Measurements from ENCODE around the gene MAN2A2. TPM values are rescaled to one million over a fixed set of nuclear protein-coding genes. Genes with fewer than 3 reads are reported as not detected.

The MAN2A2 gene
- total and polyA plus RNA-seq, 2 of the 8 experiments (the other 6 are each of a cell fraction or from before 2014, with no cell fraction given): 23.1 to 29.7 TPM

- 70% methylated on average over 20 of the region's 20 CpGs; no CpG with 5 or more reads in 1 of the 2 experiments for WGBS, 2 experiments (ENCODE audit: extremely low coverage in 1 of 2, insufficient coverage in 1 of 2, insufficient read length in 1 of 2, insufficient replicate concordance in 2 of 2, low coverage in 1 of 2, low lambda C conversion rate in 2 of 2, missing lambda C conversion rate in 1 of 2)
Measured at GRCh38 chr15:90955624-90956273, 52.6 kb downstream of the MAN2A2 start.

More at GRCh38 chr15:90955624-90956273, 52.6 kb downstream of the MAN2A2 start:
- peaks cover 0 to 15% (median 8%) of the 10 kb centered on the region in 4 experiments; a peak in 6 of 7 replicates for H3K4me1 ChIP-seq (replicated peaks in 1 of 4; ENCODE audit: control insufficient read depth in 3 of 4, insufficient read depth in 4 of 4, low read length in 3 of 4)
- peaks cover 1 to 7% of the 10 kb centered on the region in 2 experiments for H4K20me1 ChIP-seq (replicated peaks in 1 of 2; ENCODE audit: control insufficient read depth in 1 of 2, insufficient read depth in 2 of 2, low read length in 2 of 2)
- H2BK20ac ChIP-seq (ENCODE audit: low read length): no peak overlapping the region
- no peak for FAIRE-seq
- no peak overlapping the region for H3K18ac ChIP-seq (ENCODE audit: extremely low read depth, low read length)
- H3K14ac ChIP-seq (ENCODE audit: insufficient read length): no peak overlapping the region
- peaks cover 0 to 22% (median 17%) of the 10 kb centered on the region in 4 experiments; a peak in 6 of 8 replicates for H3K36me3 ChIP-seq (ENCODE audit: control insufficient read depth in 2 of 4, insufficient read depth in 4 of 4, low read length in 3 of 4)
- H2BK15ac ChIP-seq (ENCODE audit: low read length): no peak overlapping the region
- DNase-seq (ENCODE audit: low read depth in 1 of 2, low spot score in 2 of 2): no peak
- no peak overlapping the region for H4K5ac ChIP-seq (ENCODE audit: insufficient read length, low read depth, low read length)
- no peak overlapping the region; the same call in 1 of the 2 replicates for H4K8ac ChIP-seq (ENCODE audit: extremely low read depth, insufficient read depth, low read length)
- no peaks in the 10 kb centered on the region for H3K9me3 ChIP-seq (ENCODE audit: insufficient read depth in 2 of 2, low read depth in 1 of 2, low read length in 1 of 2)
- H2BK5ac ChIP-seq (ENCODE audit: low read depth, low read length): peak overlapping the region; percentile 90; the same call in 1 of the 2 replicates
- H3K79me1 ChIP-seq (ENCODE audit: low read depth, low read length): peaks cover 3% of the 10 kb centered on the region; the same call in 1 of the 2 replicates
- H3K4me2 ChIP-seq (ENCODE audit: insufficient read depth in 1 of 2, low read depth in 2 of 2, low read length in 2 of 2): peak overlapping the region; percentile 82 to 98
- H3K4ac ChIP-seq (replicated peaks; ENCODE audit: insufficient read length, low read depth, low read length): no peak overlapping the region
- H3K9ac ChIP-seq (replicated peaks in 1 of 4; ENCODE audit: extremely low read depth in 1 of 4, low read depth in 3 of 4, low read length in 3 of 4): no peak overlapping the region
- no peak overlapping the region for H2AK5ac ChIP-seq (ENCODE audit: low read depth, low read length)
- no peak overlapping the region for H3K23ac ChIP-seq (ENCODE audit: insufficient read length)
- TF ChIP-seq POLR2AphosphoS5 (IDR thresholded peaks at IDR 0.05; ENCODE audit: low read depth, low read length) (no peak), ASH2L (IDR thresholded peaks at IDR 0.05; ENCODE audit: low read length) (no peak)
- peaks cover 14% of the 10 kb centered on the region; the same call in 1 of the 2 replicates for H3K23me2 ChIP-seq (ENCODE audit: low read depth, low read length)
- H4K91ac ChIP-seq (replicated peaks; ENCODE audit: insufficient read length, low read length): no peak overlapping the region
- ChIA-PET CTCF (ENCODE audit: partially characterized antibody) (interaction anchor here (0.7 to 19.2 kb wide), 23 partner anchors 10 to 425 kb away, joined by 3 to 306 read pairs (median 6); partner anchors contain the start of genes HDDC3, MAN2A2 and UNC45A), POLR2A (ENCODE audit: partially characterized antibody) (interaction anchor here (0.7 to 2.8 kb wide), 10 partner anchors 10 to 77 kb away, joined by 3 to 20 read pairs (median 6); partner anchors contain the start of gene HDDC3)
- H3K27ac ChIP-seq (ENCODE audit: low read depth, low read length): no peak overlapping the region
- no peak overlapping the region for H2BK120ac ChIP-seq (replicated peaks; ENCODE audit: low read depth, low read length)
- H3K4me3 ChIP-seq (ENCODE audit: extremely low read depth in 1 of 4, insufficient read depth in 2 of 4, low read depth in 3 of 4, low read length in 4 of 4): peak overlapping the region; percentile 46 to 72 (median 58); a peak in 6 of 8 replicates
- no peaks in the 10 kb centered on the region for H3K79me2 ChIP-seq (ENCODE audit: control insufficient read depth in 1 of 2, insufficient read depth in 2 of 2, low read length in 2 of 2)
- H2AFZ ChIP-seq (ENCODE audit: low read length): no peak overlapping the region
- H2BK12ac ChIP-seq (ENCODE audit: low read depth, low read length): no peak overlapping the region
- no peaks in the 10 kb centered on the region for H3K27me3 ChIP-seq (replicated peaks in 1 of 4; ENCODE audit: control insufficient read depth in 3 of 4, extremely low read depth in 1 of 4, insufficient read depth in 3 of 4, low read length in 3 of 4)
- H3K56ac ChIP-seq (replicated peaks; ENCODE audit: insufficient read length, low read depth, low read length): no peak overlapping the region
